ENCODE data around the gene FBXL13.
A peak's percentile ranks its signal among the peaks of the same experiment; 100 is the strongest.
"Not testable (repeated sequence)": the region's sequence is repeated elsewhere in the genome, so short reads cannot be mapped to it uniquely, and the experiment has no call there.

Gene FBXL13

GRCh38 chr7:102933763-102934162 lies 140.8 kb downstream of the FBXL13 start:
- DNase-seq: peak; percentile 81

GRCh38 chr7:102931757-102932156 lies 142.8 kb downstream of the FBXL13 start:
- no peak for DNase-seq

GRCh38 chr7:102927312-102927933 lies 147.2 kb downstream of the FBXL13 start:
- DNase-seq: no peak

- DNase-seq: no peak
These were observed 147.8 kb downstream of the FBXL13 start for GRCh38 chr7:102926783-102927140.

- no peak for DNase-seq
These were observed 148.4 kb downstream of the FBXL13 start for GRCh38 chr7:102925976-102926782.

GRCh38 chr7:102918845-102919244 lies 155.8 kb downstream of the FBXL13 start:
- no peak for DNase-seq

- DNase-seq: no peak
These were observed 156.9 kb downstream of the FBXL13 start for GRCh38 chr7:102917436-102918353.

- no peak for DNase-seq
These were observed 157.7 kb downstream of the FBXL13 start for GRCh38 chr7:102916881-102917280.

GRCh38 chr7:102916426-102916825 lies 158.2 kb downstream of the FBXL13 start:
- DNase-seq: no peak

GRCh38 chr7:102914585-102914984 lies 160.0 kb downstream of the FBXL13 start:
- no peak for DNase-seq

GRCh38 chr7:102913826-102914225 lies 160.8 kb downstream of the FBXL13 start:
- no peak for DNase-seq

GRCh38 chr7:102912742-102913141 lies 161.9 kb downstream of the FBXL13 start, which contains the start of gene LRRC17:
Gene LRRC17, plus strand, starts transcription at chr7:102913000. Its CDS starts 20,914 bp downstream, at chr7:102933914.
- peak; percentile 88 for DNase-seq

GRCh38 chr7:102908676-102909075 lies 165.9 kb downstream of the FBXL13 start:
- no peak for DNase-seq

- not testable (repeated sequence) for DNase-seq
These were observed 171.0 kb downstream of the FBXL13 start for GRCh38 chr7:102903576-102903975.

- DNase-seq: not testable (repeated sequence)
These were observed 172.5 kb downstream of the FBXL13 start for GRCh38 chr7:102902052-102902451.

GRCh38 chr7:102898532-102898859 lies 176.1 kb downstream of the FBXL13 start:
- no peak for DNase-seq

GRCh38 chr7:102897856-102898531 lies 176.6 kb downstream of the FBXL13 start:
- DNase-seq: no peak

- DNase-seq: no peak
These were observed 177.4 kb downstream of the FBXL13 start for GRCh38 chr7:102897211-102897631.

GRCh38 chr7:102896585-102896984 lies 178.0 kb downstream of the FBXL13 start:
- DNase-seq: no peak

GRCh38 chr7:102895602-102896001 lies 179.0 kb downstream of the FBXL13 start:
- no peak for DNase-seq

- no peak for DNase-seq
These were observed 181.8 kb downstream of the FBXL13 start for GRCh38 chr7:102892631-102893278.

GRCh38 chr7:102891693-102892261 lies 182.8 kb downstream of the FBXL13 start:
- peak; percentile 75 for DNase-seq

All from left hindlimb (tissue), 1 donor.